PFSK-1 (cell line): ENCODE data around the gene SDHAF2.

Experiments used
- SIN3A ChIP-seq: IDR thresholded peaks from 2 replicates; pipeline ENCODE4 v1.6.1; 2012; ENCODE audit warnings: mild to moderate bottlenecking, low read length, moderate library complexity, borderline replicate concordance; ENCODE audit not compliant: insufficient read depth
- TAF1 ChIP-seq: IDR thresholded peaks from 2 replicates; pipeline ENCODE4 v1.6.1; 2012; ENCODE audit warnings: low read length, control low read depth, borderline replicate concordance; ENCODE audit not compliant: insufficient read depth

- no peak for TF ChIP-seq SIN3A
- no peak for TF ChIP-seq TAF1
Observed at GRCh38 chr11:61480994-61481335, 51.0 kb downstream of the SDHAF2 start.
